GM10248 (cell line): ENCODE results near the gene MARK2.

Experiments
- CTCF ChIA-PET: fragments of 300-600 bp; sonication (Branson Sonifier 250); formaldehyde crosslinking; extraction: SDS; loops from one replicate; lab custom pipeline; 2021; ENCODE audit warnings: antibody characterized with exemption; lab: Yijun Ruan, JAX
- POLR2A ChIA-PET: fragments of 350-650 bp; sonication (Branson Sonifier 250); formaldehyde crosslinking; extraction: SDS; loops from one replicate; lab custom pipeline; 2020; ENCODE audit warnings: antibody characterized with exemption; lab: Yijun Ruan, JAX
- DNase-seq: peaks from one replicate; pipeline ENCODE4 v3.0.0; 2012; ENCODE audit errors: extremely low spot score
- CTCF ChIP-seq: IDR thresholded peaks from 2 replicates; pipeline ENCODE4 v1.5.1; 2012; ENCODE audit warnings: mild to moderate bottlenecking, low read depth; ENCODE audit errors: extremely low read depth, missing control alignments, control extremely low read depth

MARK2 gene

GRCh38 chr11:63952570-63952969 lies 113.7 kb downstream of the MARK2 start:
- POLR2A ChIA-PET, result no interaction called here
- no peak for TF ChIP-seq CTCF

GRCh38 chr11:63958008-63958407 lies 119.1 kb downstream of the MARK2 start:
- no peak for TF ChIP-seq CTCF
- ChIA-PET POLR2A (no interaction called here), CTCF (interaction anchor here (1.0 to 7.1 kb wide), 4 partner anchors 8 to 220 kb away, joined by 3 to 46 read pairs (median 4); no protein-coding TSS in a partner anchor)
- no peak for DNase-seq

More at GRCh38 chr11:63952570-63952969, 113.7 kb downstream of the MARK2 start:
- CTCF ChIA-PET, result interaction anchor here (0.7 to 4.5 kb wide), 9 partner anchors 9 to 185 kb away, joined by 3 to 23 read pairs (median 5); partner anchors contain the start of gene ZFTA
- DNase-seq, result no peak
